RKO (cell line): ENCODE results near the gene IFIT1B.
A peak's percentile ranks its signal among the peaks of the same experiment; 100 is the strongest.

ENCODE experiments used
- DNase-seq: peaks from one replicate; pipeline ENCODE4 v3.0.0-alpha.2; 2016; ENCODE audit warnings: low spot score

The IFIT1B gene

GRCh38 chr10:89414146-89414878 lies 36.5 kb downstream of the IFIT1B start, which contains the start of gene IFIT5:
Gene IFIT5, plus strand, starts transcription at chr10:89414568. Its CDS starts 231 bp downstream, at chr10:89414799.
- peak; percentile 75 for DNase-seq

- DNase-seq: peak; percentile 39
These were observed 37.3 kb downstream of the IFIT1B start for GRCh38 chr10:89414879-89415821.

GRCh38 chr10:89416465-89416864 lies 38.6 kb downstream of the IFIT1B start:
- DNase-seq: no peak

GRCh38 chr10:89419548-89419947 lies 41.7 kb downstream of the IFIT1B start:
- DNase-seq: no peak

GRCh38 chr10:89421018-89421476 lies 43.2 kb downstream of the IFIT1B start:
- no peak for DNase-seq

- no peak for DNase-seq
These were observed 47.1 kb downstream of the IFIT1B start for GRCh38 chr10:89425000-89425399.

GRCh38 chr10:89426230-89426868 lies 48.5 kb downstream of the IFIT1B start:
- peak; percentile 68 for DNase-seq

GRCh38 chr10:89427629-89428028 lies 49.8 kb downstream of the IFIT1B start:
- DNase-seq: no peak

GRCh38 chr10:89428877-89429276 lies 51.0 kb downstream of the IFIT1B start:
- DNase-seq: no peak

GRCh38 chr10:89431977-89432376 lies 54.1 kb downstream of the IFIT1B start:
- DNase-seq: no peak
